Femur (tissue), 1 donor: ENCODE data around the gene FAM222A.

Experiments used
- DNase-seq: peaks from one replicate; pipeline ENCODE4 v3.0.0-alpha.2; 2017

The FAM222A gene

DNA sequence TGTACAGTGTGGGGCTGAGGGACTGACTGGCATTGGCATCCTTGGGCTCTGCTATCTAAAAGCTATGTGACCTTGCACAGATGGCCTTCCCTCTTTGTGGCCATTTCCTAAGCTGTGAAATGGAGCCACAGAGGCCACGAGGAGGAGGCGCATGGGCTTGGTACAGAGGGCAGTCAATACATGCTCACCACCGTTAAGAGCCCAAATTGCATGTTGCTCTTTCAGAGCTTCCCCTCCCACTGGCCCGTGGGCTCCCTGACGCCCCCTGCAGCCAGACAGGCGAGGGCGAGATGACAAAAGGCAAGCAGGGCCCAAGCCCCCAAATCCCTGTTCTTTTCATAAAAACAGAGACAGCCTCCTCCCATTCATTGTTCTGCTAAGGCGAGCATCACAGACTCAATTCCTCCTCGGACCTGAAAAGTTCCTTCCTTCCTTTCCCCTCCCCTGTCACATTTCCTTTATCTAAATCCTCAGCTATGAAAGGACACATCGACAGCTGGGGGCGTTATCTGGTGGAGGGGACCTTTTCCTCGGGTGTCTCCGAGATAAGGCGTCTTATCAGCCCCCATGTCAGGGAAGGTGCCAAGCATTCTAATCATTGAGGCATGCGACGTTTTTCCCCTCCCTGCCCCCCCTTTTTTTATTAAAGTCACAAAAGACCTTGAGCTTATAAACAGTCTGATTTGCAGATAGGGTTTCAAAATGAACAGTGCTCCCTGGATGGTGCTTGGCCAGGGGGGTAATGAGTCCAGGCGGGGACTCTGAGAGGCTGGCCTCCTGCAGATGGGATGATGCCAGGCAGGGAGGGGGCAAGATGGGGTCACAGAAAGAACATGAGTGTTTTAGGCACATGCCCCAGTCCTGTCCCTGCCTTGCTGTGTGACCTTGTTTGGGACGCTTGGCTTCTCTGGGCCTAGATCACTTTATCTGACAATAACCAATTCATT is 26.4 kb downstream of the FAM222A start:
- DNase-seq: peak; percentile 8

DNA sequence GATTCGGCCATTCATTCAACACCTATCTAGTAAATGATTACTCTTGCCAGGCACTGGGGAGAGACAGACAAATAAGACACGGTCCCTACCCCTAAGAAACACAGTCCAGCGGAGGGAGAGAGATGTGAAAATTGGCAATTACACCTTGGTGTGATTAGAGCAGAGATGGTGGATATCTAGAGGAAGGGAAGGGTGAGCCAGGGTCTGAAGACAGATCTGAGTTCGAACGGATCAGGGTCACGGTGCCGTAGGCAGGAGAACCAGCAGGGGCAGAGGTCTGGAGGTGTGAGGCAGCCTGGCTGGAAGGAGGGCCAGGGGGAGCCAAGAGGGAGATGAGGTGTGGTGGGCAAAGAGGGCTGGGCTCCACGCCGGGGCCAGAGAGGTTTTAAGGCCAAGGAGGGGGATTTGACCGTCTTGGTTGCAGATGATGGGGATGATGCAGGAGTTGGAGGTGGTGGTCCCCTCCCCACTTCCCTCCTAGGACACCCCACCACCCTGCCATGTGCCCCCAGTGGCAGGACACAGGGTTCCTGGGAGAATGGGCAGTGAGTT is 27.1 kb downstream of the FAM222A start:
- peak; percentile 4 for DNase-seq

DNA sequence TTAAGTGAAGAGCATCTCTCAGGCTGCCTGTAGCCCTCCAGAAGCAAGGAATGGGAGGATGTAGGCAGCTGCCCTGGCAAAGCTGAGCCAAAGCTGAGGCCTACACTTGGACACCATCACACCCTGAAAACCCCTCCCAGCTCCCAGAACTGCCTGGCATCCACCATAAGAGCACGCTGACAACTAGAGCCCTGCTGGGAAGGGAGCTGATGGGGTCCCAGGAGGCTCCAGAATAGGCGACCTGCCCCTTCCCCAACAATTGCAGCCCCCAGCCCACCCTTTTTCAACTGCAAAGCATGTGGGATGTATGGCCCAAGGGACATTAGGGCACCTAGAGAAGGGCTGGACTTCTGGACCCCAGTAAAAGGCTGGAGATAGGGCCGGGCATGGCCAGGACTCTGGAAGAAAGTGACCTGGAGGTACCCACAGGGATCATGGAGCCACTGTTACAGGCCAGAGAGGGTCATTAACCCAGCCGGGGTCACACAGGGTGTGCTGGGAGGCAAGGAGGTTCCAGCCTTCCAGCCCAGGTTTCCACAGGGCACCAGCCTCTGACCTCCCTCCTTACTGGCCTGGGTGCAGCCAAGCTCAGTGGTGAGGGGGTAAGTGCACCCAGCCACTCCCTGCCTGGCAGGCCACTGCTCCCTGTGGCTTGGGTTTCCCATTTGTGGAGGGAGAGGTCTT is 27.8 kb downstream of the FAM222A start:
- DNase-seq: peak; percentile 11

DNA sequence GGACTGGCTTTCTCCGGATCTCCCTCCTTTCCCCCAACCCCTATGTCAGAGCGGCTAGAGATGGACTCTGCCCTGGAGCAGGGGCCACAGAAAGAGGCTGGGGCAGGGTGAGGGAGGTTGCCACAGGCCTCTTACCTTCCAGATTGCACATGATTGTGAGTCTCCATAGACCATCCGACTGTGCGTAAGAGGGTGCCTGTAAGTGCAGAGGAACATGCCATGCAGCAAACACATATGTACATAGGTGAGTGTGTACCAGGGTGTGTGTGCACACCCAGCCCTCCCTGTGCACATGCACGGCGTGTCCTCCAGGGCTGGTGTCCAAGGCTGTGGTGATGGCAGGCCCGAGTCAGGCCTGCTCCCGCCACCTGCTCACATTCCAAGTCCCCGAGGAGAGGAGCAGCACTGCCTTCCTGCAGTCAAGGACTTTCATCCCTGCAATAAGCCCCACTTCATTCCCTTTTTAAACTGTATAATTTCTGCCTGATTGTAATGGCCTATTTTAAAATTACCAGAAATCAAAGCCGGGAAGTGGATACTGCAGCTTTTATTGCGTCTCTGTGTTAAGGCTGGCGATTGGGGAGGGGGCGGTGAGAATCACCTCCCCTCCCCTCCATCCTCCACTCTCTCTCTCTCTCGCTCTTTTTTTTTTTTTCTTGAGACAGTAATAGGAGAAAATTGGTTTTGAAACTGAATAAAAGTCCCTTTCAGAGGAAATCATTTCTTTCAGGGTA is 28.5 kb downstream of the FAM222A start:
- DNase-seq: peak; percentile 6

DNA sequence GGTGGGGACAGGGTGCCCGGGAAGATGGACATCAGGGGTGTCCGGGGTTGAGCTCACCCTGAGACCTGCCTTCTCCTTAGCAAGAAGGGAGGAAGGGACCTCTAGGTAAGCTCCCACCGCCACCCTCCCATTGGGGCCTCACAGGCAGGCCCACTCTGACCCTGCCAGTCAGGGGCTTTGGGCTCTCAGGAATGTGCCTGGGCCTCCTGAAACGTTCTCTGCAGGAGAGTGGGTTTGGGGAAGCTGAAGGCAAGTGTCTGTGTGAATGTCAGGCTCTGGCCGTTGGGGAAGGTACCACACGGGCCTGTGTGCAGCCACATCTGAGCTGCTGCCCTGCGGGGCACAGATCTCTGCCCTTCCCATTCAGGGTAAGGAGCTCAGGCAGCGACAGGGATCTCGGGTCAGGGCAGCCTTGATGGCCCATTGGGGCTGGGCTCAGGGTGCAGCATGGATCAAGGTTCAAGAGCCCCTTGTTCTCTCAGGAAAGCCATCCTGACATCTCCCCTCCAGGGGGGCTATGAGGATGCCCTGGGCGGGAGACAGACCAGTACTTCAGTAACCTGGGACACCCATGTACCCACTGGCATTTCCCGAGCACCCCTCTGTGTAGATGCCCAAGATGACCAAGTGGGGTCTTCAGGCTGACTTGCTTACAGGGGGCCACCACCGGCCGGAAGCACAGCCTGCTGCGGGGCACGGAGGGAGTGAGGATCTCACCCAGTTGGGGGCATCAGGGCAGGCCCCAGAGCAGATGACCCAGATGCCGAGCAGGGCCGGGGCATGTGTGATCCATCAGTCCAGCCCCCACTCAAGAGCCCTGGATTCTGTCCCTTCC is 29.7 kb downstream of the FAM222A start:
- peak; percentile 5 for DNase-seq

DNA sequence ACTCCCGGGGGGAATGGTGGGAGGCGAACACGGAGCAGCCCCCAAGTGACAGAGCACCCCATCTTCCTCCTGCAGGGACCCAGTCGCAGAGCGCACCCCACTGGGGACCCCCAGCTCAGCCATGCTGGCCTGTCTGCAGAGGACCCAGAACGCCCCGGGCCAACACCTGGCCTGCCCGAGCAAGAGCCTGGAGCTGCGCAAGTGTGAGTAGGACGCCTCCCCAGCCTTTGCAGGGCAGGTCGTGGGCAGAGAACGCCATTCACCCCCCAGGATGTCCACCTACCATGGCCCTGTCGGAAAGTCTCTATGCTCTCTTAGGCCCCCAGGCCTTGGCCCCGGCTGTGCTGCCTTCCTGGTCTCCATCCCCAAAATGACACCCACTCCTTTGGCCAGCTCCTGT is 30.4 kb downstream of the FAM222A start:
- DNase-seq: peak; percentile 12

DNA sequence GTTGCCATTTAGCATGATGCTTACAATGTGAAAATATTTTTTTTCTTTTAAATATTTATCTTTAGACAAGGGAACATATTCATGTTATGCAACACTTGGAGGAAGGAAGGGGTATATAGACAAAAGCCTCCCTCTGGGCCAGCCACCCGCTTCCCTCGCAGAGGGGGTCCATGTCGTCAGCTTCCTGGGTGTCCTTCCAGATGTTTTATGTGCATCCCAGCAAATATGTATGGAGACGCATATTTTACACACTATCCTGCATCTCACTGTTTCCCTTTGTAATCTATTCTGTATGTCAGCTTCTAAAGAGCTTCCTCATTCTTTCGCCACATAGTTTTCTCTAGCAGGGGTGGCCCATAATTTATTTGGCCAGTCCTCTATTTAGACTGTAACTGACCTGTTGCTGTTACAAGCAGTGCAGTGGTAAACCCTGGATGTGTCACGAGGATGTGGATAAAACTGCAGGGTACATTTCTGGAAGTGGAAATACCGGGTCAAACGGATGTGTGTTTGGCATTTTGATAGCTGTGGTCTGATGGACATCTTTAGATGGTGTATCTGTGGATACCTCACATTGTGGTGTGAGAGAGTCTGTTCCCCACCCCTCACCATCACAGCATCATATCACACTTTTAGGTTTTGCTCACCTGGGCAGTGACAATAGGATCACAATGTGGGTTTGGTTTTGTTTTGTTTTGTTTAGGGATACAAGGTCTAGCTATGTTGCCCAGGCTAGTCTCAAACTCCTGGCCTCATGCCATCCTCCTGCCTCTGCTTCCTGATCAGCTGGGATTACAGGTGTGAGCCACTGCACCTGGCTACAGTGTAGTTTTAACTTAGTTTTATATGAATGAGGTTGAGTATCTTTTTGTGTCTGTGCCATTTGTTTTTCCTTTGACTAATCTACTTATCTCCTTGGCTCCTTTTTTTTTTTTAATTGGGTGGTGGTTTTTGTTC is 31.6 kb downstream of the FAM222A start:
- peak; percentile 13 for DNase-seq

DNA sequence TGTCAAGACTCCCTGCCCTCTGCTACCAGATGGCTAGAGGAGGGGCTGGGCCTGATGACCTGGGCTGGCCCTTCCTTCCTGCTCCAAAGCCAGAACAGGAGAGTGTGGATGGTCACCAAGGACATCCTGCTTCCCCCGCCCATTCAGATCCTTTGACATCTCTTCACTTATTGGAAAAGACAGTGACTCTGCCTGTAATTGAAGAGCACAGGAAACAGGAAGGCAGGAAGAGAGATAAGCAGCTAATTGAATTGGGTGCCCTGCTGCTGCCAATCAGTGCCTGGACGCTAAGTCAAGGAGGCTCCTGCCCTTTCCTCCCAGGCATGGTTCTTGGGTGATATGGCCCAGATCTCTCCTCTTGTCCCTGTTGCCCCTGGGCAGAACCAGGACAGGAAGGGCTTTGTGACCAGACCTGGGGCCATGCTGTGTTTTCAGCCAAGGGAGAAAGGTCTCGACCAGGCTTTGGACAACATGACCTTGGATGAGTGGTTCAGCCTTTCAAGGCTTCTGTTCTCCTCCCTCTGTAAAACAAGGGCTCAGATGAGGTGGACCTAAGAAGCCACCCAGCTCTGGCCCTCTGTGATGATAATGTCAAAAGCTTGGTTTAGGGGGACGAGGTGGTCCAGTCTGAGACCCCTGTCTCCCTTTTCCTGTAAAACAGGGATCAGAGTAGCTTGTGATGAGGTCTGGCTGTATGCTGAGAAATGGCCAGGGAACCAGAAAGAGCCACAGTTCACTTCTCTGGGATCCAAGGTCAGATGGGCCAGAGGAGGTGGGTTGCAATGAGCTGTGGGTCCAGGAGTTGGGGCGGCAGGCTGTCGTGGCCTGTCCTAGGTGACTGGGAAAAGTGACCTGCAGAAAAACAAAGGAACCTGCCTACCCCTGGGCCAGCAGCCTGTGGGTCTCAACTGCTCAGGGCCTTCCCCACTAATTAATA is 38.8 kb downstream of the FAM222A start:
- DNase-seq: peak; percentile 5

DNA sequence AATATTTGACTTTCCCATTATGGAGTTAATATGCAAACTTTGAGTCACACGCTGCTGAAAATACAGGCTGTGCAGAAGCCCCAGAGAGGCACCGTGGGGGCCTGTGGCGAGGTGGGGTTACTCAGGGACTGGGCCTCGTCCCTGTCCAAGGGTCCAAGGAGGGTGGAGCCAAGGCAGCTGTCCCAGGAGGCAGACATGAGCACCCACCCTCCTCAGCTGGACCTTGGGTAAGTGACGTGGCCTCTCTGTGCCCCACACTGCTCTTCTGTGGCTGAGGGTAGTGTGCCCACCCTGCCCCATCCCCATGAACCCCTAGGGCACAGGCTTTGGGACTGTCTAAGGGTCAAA is 39.4 kb downstream of the FAM222A start:
- peak; percentile 4 for DNase-seq

DNA sequence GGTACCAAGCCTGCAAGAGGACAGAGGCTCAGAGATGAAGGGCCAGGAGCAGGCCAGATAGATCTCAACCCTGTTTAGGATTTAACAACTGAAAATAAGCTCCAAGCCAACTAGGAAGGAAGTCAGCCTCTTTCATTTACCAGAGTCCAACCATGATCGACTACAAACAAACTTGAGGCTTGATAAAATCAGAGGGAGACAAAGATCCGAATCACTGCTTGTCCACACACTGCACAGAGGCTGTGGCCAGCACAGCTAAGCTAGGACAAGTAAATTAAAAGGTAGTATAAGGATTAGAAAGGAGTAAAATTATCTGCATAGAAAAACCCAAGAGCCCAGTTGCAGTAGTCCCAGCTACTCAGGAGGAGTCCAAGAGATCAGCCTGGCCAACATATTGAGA is 40.3 kb downstream of the FAM222A start:
- no peak for DNase-seq

DNA sequence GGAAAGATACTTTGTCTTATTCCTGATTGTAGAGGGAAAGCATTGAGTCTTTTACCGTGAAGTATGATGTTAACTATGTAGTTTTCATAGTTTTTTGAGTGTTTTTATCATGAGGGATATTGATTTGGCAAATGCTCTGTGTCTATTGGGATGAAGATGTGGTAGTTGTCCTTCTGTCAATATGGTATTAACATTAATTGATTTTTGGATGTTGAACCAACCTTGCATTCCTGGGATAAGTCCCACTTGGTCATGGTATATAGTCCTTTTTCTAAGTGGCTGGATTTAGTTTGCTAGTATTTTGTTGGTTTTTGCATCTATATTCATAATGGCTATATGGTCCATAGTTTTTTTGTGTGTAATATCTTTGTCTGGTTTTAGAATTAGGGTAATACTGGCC is 42.8 kb downstream of the FAM222A start:
- DNase-seq: no peak

DNA sequence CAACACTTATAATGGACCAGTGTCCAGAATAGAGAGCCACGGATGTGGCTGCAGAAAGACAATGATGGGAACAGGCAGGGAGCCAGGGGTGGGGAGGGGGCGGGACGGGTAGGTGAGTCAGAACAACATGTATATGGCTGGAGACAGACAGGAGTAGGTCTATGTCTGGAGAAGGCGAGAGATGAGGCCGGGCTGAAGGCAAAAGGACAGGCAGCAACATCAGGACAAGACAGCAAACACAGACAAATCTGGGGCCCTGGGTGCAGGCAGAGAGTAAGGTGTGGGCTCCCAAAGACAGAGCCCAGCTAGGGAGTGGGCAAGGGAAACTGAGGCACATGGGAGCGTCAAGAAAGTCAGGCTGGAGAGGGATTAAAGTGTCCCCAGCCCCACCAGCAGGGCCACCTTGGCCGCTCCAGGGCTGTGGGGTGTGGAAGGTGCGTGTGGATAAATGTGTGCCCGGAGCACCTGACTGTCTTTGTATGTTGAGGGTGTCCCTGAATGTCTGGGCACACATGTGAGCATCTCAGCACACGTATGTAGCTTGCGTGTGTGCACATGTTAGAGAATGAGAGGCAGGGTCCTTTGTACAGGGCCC is 44.1 kb downstream of the FAM222A start:
- DNase-seq: peak; percentile 7

DNA sequence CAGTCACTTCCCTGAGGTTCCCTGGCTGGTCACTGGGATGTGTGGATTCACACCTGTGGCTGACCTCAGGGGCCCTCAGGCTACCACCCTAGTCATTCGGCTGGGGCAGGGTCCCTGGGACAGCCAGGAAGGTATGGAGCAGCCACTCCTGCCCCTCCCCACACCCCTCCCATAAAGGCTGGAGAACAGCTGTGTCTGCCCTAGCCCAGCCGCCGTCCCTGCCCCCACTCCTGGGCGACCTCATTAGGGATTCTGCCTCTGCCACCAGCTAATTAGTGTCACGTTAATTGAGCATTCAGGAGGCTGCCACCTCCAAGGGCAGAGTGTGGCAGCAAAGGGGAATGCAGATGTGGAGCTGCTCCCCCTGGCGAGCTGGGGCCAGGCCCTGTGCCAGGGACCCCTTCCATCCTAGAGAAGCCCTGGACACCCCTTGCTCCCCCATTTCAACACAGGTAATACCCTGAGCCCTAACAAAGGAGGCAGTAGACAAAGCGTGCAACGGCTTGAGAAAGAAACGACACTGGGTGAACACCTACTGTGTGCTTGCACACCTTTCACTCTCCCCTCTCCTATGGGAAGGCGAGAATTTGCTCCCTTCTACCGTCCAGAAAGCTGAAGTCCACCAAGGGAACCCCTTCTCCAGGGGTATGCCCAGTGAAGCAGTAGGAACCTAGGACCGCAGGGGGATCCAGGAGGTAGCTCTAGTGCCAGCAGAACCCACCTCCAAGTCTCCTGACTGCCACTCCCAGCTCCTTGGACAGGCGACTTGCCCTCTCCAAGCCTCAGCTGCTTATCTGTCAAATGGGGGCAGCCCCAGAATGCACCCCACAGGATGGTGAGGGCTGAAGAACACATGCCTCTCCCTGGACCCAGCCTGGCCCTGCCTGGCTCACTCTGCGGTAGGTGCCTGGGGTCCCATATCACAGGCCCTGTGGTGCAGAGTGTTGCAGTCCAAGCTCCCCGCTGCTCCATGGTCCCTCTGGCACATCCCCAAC is 45.1 kb downstream of the FAM222A start:
- DNase-seq: peak; percentile 12

DNA sequence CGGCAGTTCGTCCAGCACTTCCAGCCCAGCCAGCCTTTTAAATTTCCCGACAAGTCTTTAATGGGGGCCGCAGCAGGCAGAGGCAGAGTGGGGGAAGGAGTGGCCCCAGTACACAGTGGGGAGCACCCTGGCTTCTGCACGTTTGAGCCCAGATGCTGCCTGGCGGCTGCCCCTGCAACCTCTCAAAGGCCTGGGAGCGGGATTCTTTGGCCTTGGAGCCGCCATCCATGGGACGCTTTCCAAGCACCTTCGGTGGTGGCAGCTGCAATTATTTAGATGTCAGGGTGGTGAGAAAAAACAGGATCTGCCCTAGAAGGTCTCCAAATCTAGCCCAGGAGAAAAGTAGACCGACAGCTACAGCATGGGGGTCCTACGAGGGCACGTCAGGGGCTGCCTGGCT is 46.0 kb downstream of the FAM222A start:
- DNase-seq: peak; percentile 14

DNA sequence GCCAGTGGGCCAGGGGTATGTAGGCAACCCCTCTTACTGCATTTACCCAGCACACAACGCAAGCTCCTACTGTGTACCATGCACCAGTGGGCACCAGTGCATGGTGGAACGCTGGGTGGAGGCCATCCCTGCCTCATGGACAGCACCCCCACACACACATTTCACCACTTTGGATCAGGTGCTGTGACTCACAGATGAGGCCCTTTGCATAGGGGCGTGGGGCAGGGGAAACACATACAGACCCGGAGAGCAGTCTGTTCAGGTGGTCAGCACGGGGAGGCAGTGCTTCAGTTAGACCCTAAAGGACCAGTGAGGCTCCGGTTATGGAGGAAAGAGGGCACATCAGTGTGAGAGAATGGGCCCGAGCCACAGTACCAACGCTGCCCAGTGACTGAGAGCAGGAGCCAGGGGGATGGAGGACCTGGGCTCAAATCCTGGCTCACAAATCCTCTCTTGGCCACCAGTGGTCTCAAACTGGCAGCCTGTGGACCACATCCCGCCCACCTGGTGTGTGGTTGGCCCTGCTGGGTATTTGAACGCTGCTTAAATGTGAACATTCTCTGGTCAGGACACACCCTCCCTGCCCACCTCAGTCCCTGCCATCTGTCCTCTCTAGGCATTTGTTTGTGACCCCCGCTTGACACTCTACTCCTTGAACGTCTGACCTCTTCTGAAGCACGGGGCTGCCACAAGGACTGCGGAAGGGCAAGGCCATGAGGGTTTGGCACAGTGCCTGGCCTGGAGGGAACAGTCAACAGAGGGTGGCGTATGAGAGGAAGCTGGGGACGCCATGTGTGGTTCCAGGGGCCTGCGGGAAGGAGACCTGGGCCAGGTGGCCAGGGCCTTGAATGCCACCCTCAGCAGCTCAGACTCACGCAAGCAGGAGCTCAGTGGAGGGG is 46.7 kb downstream of the FAM222A start:
- DNase-seq: peak; percentile 39

DNA sequence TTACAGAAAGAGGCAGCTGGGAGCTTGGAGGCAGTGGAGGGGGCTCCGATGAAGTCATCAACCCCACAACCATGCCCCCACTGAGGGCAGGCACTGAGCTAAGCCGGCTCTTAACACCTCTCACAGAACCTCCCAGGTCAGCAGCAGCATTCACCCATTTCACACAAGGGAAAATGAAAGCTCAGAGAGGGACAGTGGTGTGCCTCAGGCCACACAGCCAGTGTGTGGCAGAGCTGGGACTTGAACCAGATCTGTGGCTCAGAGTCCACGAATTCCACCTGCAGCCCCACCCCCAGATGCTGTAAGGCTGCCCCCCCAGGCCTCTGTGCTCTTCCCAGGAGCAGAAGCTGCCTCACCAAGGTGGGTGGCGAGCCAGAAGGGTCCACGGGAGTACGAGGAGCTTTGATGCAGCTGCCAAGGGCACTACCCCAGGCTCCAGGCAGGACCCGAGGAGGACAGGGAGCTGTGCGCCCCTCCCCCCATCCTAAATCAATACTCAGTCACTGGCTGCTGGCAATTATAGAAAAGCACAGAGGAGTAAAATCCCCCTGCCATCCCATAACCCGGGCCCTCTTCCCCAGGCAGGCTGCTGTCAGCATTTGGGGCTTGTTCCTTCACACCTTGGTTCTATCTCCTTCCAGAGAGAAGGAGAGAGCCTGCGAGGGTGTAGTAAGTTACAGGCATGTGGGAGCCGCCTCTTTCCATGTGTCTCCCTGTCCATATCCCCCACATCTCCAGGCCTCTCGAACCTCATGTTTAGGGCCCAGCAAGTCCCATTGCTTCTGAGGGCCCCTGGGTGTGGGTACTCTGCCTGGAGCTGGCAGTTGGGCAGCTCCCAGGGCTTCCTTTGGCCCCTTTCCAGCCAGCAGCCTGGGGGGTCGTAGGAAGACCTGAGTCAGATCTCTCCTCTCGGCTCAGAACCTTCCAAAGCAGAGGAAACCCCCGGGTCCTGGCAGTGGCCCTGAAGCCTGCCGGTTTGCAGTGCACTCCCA is 47.6 kb downstream of the FAM222A start:
- DNase-seq: peak; percentile 18
